HG03103 (cell line): ENCODE data around the gene CDH12.
"Not testable (repeated sequence)": the region's sequence is repeated elsewhere in the genome, so short reads cannot be mapped to it uniquely, and the experiment has no call there.

Experiments used
- ATAC-seq: cut with Tn5 transposase; IDR thresholded peaks from one replicate; pipeline ENCODE4 v1.9.1; 2021; ENCODE audit warnings: low read depth; ENCODE audit not compliant: unreplicated experiment

The CDH12 gene

GRCh38 chr5:22058620-22059019, 794.5 kb downstream of the CDH12 start:
- ATAC-seq = no peak

DNA sequence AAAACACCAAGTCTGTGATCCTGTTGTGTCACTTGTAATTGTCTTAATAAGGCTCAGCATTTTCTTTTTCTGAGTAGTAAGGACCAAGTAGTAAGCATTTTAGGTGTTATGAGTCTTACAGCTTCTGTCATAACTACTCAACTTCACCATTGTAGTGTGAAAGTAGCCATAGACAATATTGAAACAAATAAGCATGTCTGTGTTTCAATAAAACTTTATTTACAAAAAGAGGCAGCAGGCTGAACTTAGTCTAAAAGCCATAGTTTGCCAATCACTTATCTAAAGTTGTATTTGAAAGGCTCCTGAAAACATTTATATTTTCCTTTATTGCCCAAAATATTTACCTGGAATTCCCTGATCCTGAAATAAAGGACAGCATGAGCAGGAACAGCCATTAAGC, 796.1 kb downstream of the CDH12 start:
- no peak for ATAC-seq

GRCh38 chr5:22056601-22057000, 796.5 kb downstream of the CDH12 start:
- no peak for ATAC-seq

GRCh38 chr5:22053195-22053594, 799.9 kb downstream of the CDH12 start:
- no peak for ATAC-seq

DNA sequence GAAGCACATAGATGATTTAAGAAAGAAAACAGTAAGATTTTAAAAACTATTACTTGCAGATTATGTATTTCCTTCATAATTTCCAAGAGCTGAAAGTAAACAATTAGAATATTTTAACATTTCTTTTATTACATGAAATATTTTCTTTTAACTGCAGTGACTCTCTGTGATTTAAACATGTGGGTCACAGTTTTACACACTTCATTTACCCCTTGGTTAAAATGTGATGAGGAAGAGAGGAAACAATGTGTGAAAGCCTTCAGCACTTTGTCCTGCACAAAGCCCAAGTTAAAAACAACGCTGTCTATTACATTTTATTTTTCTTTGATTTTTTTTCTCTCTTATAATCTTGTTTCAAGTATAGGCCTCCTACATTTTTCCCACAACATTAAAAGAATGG, 801.3 kb downstream of the CDH12 start:
- no peak for ATAC-seq

DNA sequence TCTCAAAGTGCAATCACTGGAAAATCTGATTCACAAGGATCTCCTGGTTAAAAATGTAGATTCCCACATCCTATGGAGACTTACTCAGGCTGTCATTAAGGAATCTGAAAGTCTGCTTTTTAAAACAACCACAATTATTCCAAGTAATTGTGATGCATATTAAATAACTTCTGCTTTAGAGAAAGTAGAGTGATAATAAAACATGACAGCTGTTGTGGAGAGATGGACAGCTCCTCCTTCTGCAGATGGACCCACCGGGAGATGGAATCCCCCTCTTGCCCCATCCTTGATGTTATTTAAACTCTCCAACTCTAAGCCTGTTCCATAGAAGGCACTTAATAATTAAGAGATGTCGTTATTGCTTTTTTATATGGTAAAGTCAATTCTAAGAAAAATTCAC, 802.2 kb downstream of the CDH12 start:
- ATAC-seq = no peak

DNA sequence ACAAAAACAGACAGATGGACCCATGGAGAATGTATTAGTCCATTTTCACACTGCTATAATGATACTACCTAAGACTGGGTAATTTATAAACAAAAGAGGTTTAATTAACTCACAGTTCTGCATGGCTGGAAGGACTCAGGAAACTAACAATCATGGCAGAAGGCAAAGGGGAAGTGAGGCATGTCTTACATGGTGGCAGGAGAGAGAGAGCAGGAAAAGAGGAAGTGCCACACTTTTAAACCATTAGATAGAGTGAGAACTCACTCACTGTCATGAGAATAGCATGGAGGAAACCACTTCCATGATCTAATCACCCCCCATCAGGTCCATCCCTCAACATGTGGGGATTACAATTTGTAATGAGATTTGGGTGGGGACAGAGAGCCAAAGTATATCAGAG, 808.9 kb downstream of the CDH12 start:
- no peak for ATAC-seq

DNA sequence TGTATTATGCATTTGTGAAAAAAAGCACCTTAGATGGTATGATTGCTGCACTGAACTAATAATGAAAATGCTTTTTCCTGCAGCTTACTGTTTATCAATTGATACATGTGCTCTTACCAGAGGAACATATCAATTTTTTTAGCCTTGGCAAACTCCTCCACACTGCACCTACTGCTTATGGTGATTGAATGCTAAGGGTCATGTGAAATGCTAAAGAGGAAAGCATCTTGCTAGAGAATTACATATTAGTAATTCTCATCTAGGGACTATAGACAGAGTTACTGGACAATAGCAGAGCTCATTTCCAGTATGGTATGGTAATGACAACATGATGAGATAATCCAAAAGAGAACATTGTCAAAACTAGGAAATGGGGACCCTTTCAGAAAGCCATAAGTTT, 817.1 kb downstream of the CDH12 start:
- ATAC-seq = no peak

- ATAC-seq = no peak
These were observed 820.1 kb downstream of the CDH12 start for GRCh38 chr5:22033066-22033465.

- ATAC-seq = no peak
These were observed 829.4 kb downstream of the CDH12 start for GRCh38 chr5:22023784-22024183.

DNA sequence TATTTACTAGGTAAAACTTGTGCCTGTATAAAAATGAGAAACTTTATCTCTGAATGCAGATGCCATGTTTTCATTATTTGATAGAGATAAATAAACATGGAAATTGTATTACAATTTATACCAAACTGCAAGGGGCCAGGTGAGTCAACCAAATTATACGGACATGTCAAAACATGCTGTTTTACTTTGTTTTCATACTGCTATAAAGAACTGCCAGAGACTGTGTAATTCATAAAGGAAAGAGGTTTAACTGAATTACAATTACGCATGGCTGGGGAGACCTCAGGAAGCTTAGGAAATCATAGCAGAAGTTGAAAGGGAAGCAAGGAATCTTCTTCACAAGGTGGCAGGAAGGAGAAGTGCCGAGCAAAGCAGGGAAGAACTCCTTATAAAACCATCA, 840.3 kb downstream of the CDH12 start:
- ATAC-seq = not testable (repeated sequence)

DNA sequence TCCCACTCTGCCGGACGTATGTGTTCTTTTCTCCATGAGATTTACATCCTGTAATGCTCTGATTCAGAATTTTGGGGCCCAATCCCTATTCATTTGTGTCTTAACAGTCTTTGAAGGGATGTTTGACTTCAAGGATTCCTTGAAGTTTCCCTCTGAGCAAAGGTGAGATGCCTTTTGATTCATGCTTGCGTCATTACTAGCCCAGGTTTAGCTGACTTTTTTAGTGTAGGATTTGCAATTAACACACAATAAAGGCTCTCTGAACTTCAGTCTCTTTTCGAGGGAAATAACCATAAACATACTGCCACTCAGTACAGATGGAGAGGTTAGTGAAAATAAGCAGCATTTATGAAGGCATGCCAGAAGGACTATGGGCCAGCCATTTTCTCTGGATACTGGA, 842.3 kb downstream of the CDH12 start:
- ATAC-seq = not testable (repeated sequence)

GRCh38 chr5:22001097-22001496, 852.0 kb downstream of the CDH12 start:
- not testable (repeated sequence) for ATAC-seq

DNA sequence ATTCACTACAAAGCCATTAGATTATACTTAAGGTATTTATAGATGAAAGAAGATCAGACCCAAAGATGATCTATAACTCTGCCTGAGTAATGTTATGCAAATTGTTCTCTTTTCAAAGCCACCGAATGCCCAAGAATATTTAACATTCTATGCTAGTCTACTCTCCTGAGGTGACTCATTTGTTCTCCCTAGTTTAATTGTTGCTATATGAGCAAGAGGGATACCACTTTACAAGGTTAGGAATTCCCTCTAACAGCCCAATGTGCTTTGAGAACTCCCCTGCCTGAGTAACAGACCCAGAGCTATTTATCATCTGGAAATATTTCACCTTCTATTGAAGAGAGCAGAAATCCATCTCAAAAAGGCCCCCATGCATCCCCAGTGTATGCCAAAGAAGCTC, 867.3 kb downstream of the CDH12 start:
- not testable (repeated sequence) for ATAC-seq

GRCh38 chr5:21951571-21951970, 901.6 kb downstream of the CDH12 start:
- ATAC-seq = not testable (repeated sequence)

GRCh38 chr5:21931116-21931515, 922.0 kb downstream of the CDH12 start:
- ATAC-seq = no peak

- peak; percentile 95 for ATAC-seq
These were observed 933.6 kb downstream of the CDH12 start for GRCh38 chr5:21919414-21920022.

DNA sequence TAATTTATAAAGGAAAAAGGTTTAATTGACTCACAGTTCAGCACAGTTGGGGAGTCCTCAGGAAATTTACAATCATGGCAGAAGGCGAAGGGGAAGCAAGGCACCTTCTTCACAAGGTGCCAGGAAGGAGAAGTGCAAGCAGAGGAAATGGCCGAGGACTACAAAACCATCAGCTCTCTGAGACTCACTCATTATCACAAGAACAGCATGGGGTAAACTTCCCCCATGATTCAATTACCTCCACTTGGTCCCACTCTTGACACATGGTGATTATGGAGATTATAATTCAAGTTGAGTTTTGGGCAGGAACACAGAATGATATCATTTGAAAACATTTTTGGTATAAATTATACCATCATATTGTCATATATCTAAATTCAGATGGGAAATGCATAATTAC, 934.7 kb downstream of the CDH12 start:
- no peak for ATAC-seq

DNA sequence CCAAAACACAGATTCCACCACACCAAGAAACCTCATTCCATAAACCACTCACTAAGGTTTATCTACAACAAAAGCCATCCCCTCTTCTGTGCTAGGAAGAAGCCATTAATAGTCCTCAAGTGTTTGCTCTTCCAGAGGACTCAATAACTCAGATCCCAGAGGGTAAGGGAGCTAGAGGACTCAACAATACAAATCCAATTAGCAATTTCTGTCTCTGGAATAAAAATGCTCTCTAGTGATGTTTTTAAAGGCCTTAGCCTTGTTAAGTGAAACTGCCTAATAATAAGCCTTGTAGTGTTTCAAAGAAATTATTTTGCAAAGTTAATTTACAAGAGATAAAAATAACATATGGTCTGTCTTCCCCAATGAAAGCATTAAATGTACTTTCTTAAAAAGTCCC, 942.4 kb downstream of the CDH12 start:
- ATAC-seq = no peak

DNA sequence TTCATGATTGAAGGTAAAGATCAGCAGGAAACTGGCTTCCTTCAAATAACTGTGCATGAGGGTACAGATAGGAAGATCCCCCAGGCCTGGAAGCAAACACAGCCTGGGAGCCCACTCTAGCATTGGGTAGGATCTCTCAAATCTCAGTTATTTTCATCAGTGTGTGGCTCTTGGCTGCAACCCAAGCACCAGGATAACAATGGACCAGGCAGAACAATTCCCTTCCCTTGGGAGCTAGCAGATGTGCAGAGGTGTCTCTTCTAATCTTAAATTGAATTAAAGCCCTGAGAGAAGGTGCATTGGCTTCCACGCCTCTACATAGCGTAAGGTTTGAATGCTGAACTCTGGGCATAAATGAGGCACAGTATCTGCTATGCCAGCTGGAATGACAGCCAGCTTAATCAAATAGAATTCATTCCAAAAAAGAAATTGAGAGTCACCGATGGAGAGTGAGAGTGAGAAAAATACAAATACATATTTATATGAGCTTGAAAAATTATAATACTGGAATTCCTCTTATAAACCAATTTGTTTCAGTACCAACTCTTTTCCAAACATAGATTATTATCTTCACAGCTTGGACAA, 957.3 kb downstream of the CDH12 start:
- ATAC-seq = no peak

GRCh38 chr5:21893161-21893560, 960.0 kb downstream of the CDH12 start:
- no peak for ATAC-seq

- ATAC-seq = no peak
These were observed 963.6 kb downstream of the CDH12 start for GRCh38 chr5:21889581-21889980.
